Mesodermal cell (in vitro differentiated cells): ENCODE results near the gene FEV.
"Not testable (repeated sequence)": the region's sequence is repeated elsewhere in the genome, so short reads cannot be mapped to it uniquely, and the experiment has no call there.

Source experiments
- H3K27ac ChIP-seq: 2 replicates; pipeline ENCODE4 v1.7.0; 2013; ENCODE audit warnings: mild to moderate bottlenecking, low read depth, low read length, moderate library complexity; ENCODE audit not compliant: severe bottlenecking
- H3K36me3 ChIP-seq: 2 replicates; pipeline ENCODE4 v1.7.1; 2013; ENCODE audit warnings: mild to moderate bottlenecking, low read length, moderate library complexity; ENCODE audit not compliant: control insufficient read depth, insufficient read depth
- H3K4me1 ChIP-seq: one replicate; pipeline ENCODE4 v1.7.1; 2013; ENCODE audit warnings: mild to moderate bottlenecking, low read length; ENCODE audit not compliant: insufficient read depth, control insufficient read depth, poor library complexity, severe bottlenecking
- H3K4me3 ChIP-seq: 2 replicates; pipeline ENCODE4 v1.7.0; 2013; ENCODE audit warnings: low read length, control low read depth, mild to moderate bottlenecking; ENCODE audit not compliant: insufficient read depth, poor library complexity, severe bottlenecking; ENCODE audit errors: extremely low read depth
- H3K9me3 ChIP-seq: 2 replicates; pipeline ENCODE4 v1.7.1; 2013; ENCODE audit warnings: mild to moderate bottlenecking, low read length, moderate library complexity; ENCODE audit not compliant: control insufficient read depth
- WGBS, 2 experiments: methylation state at CpG; one replicate each; pipeline ENCODE4 v1.1.5; 2013; ENCODE audit warnings: missing lambda C conversion rate in 2 of 2; ENCODE audit not compliant: insufficient coverage in 2 of 2; 5-methylcytosine and 5-hydroxymethylcytosine counted together

The FEV gene

GRCh38 chr2:218957671-218958070, 27.3 kb downstream of the FEV start:
- WGBS, 2 experiments, result 73 to 80% methylated on average over 4 of the region's 4 CpGs
- Histone ChIP-seq H3K27ac (no peak overlapping the region), H3K4me1 (peaks cover 5% of the 10 kb centered on the region), H3K4me3 (no peak overlapping the region), H3K9me3 (no peaks in the 10 kb centered on the region), H3K36me3 (no peaks in the 10 kb centered on the region)

- Histone ChIP-seq H3K36me3 (no peaks in the 10 kb centered on the region), H3K4me3 (no peak overlapping the region), H3K4me1 (peaks cover 5% of the 10 kb centered on the region), H3K27ac (no peak overlapping the region), H3K9me3 (no peaks in the 10 kb centered on the region)
- no CpG with 5 or more reads among the region's 1 CpG for WGBS, 2 experiments
Measured at GRCh38 chr2:218956039-218956438, 28.9 kb downstream of the FEV start.

- Histone ChIP-seq H3K27ac (no peak overlapping the region), H3K36me3 (no peaks in the 10 kb centered on the region), H3K4me3 (no peak overlapping the region), H3K9me3 (no peaks in the 10 kb centered on the region), H3K4me1 (no peaks in the 10 kb centered on the region)
- WGBS, 2 experiments, result 88 to 95% methylated on average over 4 to 6 of the region's 8 CpGs
Measured at GRCh38 chr2:218954541-218955300, 30.3 kb downstream of the FEV start.

- WGBS, 2 experiments, result 60 to 72% methylated on average over 18 of the region's 18 CpGs
Measured at GRCh38 chr2:218953366-218953954, 31.5 kb downstream of the FEV start.

GRCh38 chr2:218952160-218952559, 32.8 kb downstream of the FEV start:
- no peaks in the 10 kb centered on the region for H3K36me3 ChIP-seq
- H3K27ac ChIP-seq, result no peak overlapping the region
- no peaks in the 10 kb centered on the region for H3K9me3 ChIP-seq
- H3K4me1 ChIP-seq, result no peaks in the 10 kb centered on the region
- H3K4me3 ChIP-seq, result no peak overlapping the region
- WGBS, 2 experiments, result 96 to 100% methylated on average over 3 to 5 of the region's 7 CpGs

More at GRCh38 chr2:218953366-218953954, 31.5 kb downstream of the FEV start:
- Histone ChIP-seq H3K36me3 (no peaks in the 10 kb centered on the region), H3K4me3 (no peak overlapping the region), H3K9me3 (no peaks in the 10 kb centered on the region), H3K27ac (no peak overlapping the region), H3K4me1 (no peaks in the 10 kb centered on the region)

GRCh38 chr2:218946621-218947020, 38.4 kb downstream of the FEV start:
- WGBS, 2 experiments, result no CpG with 5 or more reads among the region's 1 CpG
- H3K4me3 ChIP-seq, result no peak overlapping the region
- H3K36me3 ChIP-seq, result no peaks in the 10 kb centered on the region
- H3K27ac ChIP-seq, result no peak overlapping the region
- no peaks in the 10 kb centered on the region for H3K9me3 ChIP-seq
- no peaks in the 10 kb centered on the region for H3K4me1 ChIP-seq

- Histone ChIP-seq H3K4me3 (no peak overlapping the region), H3K27ac (no peak overlapping the region), H3K36me3 (no peaks in the 10 kb centered on the region), H3K9me3 (no peaks in the 10 kb centered on the region), H3K4me1 (no peaks in the 10 kb centered on the region)
- 71% methylated on average over 1 of the region's 1 CpG; no CpG with 5 or more reads in 1 of the 2 experiments for WGBS, 2 experiments
Measured at GRCh38 chr2:218944759-218945404, 40.1 kb downstream of the FEV start.

- not testable (repeated sequence) for H3K9me3 ChIP-seq, H3K4me1 ChIP-seq, H3K27ac ChIP-seq, H3K4me3 ChIP-seq, H3K36me3 ChIP-seq
- WGBS, 2 experiments, result no CpG with 5 or more reads among the region's 25 CpGs
Measured at GRCh38 chr2:218931751-218932150, 53.2 kb downstream of the FEV start.
